BLaER1 treated with 17β-estradiol and CSF1 and Interleukin-3, amounts not matched to agents 10 nM and 100 nM (cell line): ENCODE measurements around the gene WDR54.
"Not testable (repeated sequence)": the region's sequence is repeated elsewhere in the genome, so short reads cannot be mapped to it uniquely, and the experiment has no call there.

ENCODE experiments used
- H3K27ac ChIP-seq, 11 experiments: shearing (Covaris generic); formaldehyde crosslinking; 2 replicates each; pipeline ENCODE4 v1.8.1; 2022
- H3K27me3 ChIP-seq, 11 experiments: shearing (Covaris generic); formaldehyde crosslinking; 2 replicates each; pipeline ENCODE4 v1.8.1; 2022
- H3K36me3 ChIP-seq, 11 experiments: shearing (Covaris generic); formaldehyde crosslinking; 2 replicates each; pipeline ENCODE4 v1.8.1; 2022
- H3K4me1 ChIP-seq, 10 experiments: shearing (Covaris generic); formaldehyde crosslinking; 2 replicates each; pipeline ENCODE4 v1.8.1; 2022
- H3K4me2 ChIP-seq, 11 experiments: shearing (Covaris generic); formaldehyde crosslinking; 2 replicates each; pipeline ENCODE4 v1.8.1; 2022
- H3K4me3 ChIP-seq, 10 experiments: shearing (Covaris generic); formaldehyde crosslinking; 2 replicates each; pipeline ENCODE4 v1.8.1; 2022
- H3K9ac ChIP-seq, 11 experiments: shearing (Covaris generic); formaldehyde crosslinking; 2 replicates each; pipeline ENCODE4 v1.8.1; 2022
- H3K9me3 ChIP-seq, 11 experiments: shearing (Covaris generic); formaldehyde crosslinking; replicated peaks in 1 of 11; 2 replicates each; pipeline ENCODE4 v1.8.1; 2022
- H4K20me1 ChIP-seq, 11 experiments: shearing (Covaris generic); formaldehyde crosslinking; 2 replicates each; pipeline ENCODE4 v1.8.1; 2022
- Cebpa-rat ChIP-seq, 11 experiments: shearing (Covaris generic); IDR thresholded peaks; 2 replicates each; pipeline ENCODE4 v1.8.1; 2022

WDR54 gene

DNA sequence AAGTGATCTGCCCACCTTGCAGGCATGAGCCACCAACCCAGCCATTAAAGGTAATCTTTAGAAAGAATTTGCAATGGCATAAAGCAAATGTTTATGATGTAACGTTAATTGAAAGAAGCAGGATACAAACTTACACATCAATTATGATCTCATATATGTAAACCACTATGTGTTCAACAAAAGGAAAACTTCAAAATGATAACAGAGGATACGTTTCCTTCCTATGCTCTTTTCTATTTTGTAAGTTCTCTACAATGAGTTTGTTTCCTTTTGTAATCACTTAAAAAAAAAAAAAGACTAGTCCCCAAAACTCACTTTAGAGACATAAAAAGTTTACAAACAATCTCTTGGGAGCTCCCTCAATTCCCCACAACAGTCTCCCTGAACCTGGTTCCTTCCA lies 1.5 kb upstream of the WDR54 start:
- peaks cover 2 to 11% (median 6%) of the 10 kb centered on the region in 11 experiments; a peak in 19 of 22 replicates for H3K36me3 ChIP-seq
- no peaks in the 10 kb centered on the region for H3K9me3 ChIP-seq
- no peak overlapping the region for H3K9ac ChIP-seq
- TF ChIP-seq Cebpa-rat (IDR thresholded peaks at IDR 0.05) = no peak
- H3K4me1 ChIP-seq = peaks cover 44 to 57% (median 48%) of the 10 kb centered on the region in 10 experiments
- H3K27ac ChIP-seq = peak overlapping the region in 2 of 11 experiments; percentile 71 to 86; a peak in 2 of 22 replicates
- peaks cover 19 to 45% (median 39%) of the 10 kb centered on the region in 11 experiments for H3K27me3 ChIP-seq
- H3K4me3 ChIP-seq = no peak overlapping the region
- no peaks in the 10 kb centered on the region for H4K20me1 ChIP-seq
- H3K4me2 ChIP-seq = peak overlapping the region; percentile 86 to 96 (median 92); a peak in 17 of 22 replicates

DNA sequence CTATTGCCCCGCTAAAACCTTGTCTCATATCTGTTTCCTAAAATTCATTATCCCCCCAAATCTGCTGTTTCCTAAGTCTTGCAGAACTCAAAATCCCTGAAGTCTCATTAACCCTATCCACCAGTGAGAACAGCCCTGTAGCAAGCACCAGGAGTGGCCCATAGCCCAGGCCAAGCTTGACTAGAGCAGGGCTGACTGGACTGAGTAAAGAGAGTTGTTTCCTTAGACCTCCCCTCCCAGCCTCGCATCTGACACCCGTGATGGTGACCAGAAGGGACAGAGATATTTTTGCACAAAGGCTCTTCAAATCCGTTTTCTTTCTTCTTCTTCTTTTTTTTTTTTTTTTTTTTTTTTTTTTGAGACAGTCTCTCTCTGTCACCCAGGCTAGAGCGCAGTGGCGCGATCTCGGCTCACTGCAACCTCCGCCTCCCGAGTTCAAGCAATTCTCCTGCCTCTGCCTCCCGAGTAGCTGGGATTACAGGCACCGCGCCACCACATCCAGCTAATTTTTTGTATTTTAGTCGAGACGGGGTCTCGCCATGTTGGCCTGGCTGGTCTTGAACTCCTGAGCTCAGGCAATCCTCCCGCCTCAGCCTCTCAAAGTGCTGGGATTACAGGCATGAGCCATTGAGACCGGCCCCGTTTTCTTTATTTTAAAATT lies 957 bp upstream of the WDR54 start:
- Histone ChIP-seq H3K36me3 (peaks cover 8 to 17% (median 12%) of the 10 kb centered on the region in 11 experiments; a peak in 20 of 22 replicates), H3K4me2 (peak overlapping the region; percentile 86 to 96 (median 92)), H3K9ac (peak overlapping the region in 8 of 11 experiments; percentile 68 to 83 (median 77); a peak in 11 of 22 replicates), H3K27ac (peak overlapping the region in 9 of 11 experiments; percentile 52 to 86 (median 69); a peak in 12 of 22 replicates), H3K4me3 (peak overlapping the region; percentile 58 to 88 (median 79); a peak in 18 of 20 replicates), H3K4me1 (peaks cover 38 to 52% (median 43%) of the 10 kb centered on the region in 10 experiments), H3K27me3 (peaks cover 14 to 40% (median 33%) of the 10 kb centered on the region in 11 experiments)
- not testable (repeated sequence) for H4K20me1 ChIP-seq, H3K9me3 ChIP-seq

DNA sequence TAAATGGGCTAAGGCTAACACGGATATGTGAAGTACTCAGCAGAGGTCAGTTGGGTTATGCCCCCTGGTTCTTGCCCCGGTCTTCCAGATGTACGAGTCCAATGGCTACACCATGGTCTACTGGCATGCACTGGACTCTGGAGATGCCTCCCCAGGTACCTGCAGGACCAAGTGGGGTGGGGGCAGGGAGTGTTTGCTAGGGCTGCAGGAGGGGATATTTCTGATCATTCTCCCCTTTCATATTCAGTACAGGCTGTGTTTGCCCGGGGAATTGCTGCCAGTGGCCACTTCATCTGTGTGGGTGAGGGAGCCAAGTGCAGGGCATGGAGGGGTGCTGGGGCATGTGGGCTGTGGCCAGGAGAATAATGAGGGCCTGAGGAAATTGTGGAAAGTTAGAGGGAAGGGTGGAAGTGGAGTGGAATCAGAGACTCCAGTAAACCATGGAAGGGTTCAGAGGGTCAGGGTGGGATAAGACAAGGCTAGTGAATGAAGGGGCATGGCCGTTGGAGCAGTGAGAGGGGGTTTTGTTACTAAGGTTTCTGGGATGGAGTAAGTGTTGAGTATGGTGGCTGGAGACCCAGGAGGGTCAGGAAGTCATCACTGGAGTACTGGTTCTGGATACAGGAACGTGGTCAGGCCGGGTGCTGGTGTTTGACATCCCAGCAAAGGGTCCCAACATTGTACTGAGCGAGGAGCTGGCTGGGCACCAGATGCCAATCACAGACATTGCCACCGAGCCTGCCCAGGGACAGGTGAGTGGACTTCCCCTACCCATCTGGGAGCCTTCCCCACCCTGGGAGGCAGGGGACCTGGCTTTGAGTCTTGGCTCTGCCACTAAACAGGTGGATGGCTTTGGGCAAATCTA lies 1.9 kb downstream of the WDR54 start:
- TF ChIP-seq Cebpa-rat (IDR thresholded peaks at IDR 0.05) = no peak
- H3K4me1 ChIP-seq = peaks cover 30 to 46% (median 34%) of the 10 kb centered on the region in 10 experiments
- H3K4me3 ChIP-seq = no peak overlapping the region
- H3K36me3 ChIP-seq = peaks cover 36 to 46% (median 38%) of the 10 kb centered on the region in 11 experiments
- H3K9me3 ChIP-seq = no peaks in the 10 kb centered on the region
- H3K9ac ChIP-seq = no peak overlapping the region
- peaks cover 0 to 3% (median 0%) of the 10 kb centered on the region in 11 experiments; a peak in 1 of 22 replicates for H4K20me1 ChIP-seq
- H3K4me2 ChIP-seq = peak overlapping the region in 2 of 11 experiments; percentile 91 to 95; a peak in 2 of 22 replicates
- H3K27ac ChIP-seq = no peak overlapping the region
- peaks cover 0 to 16% (median 11%) of the 10 kb centered on the region in 11 experiments; a peak in 14 of 22 replicates for H3K27me3 ChIP-seq

DNA sequence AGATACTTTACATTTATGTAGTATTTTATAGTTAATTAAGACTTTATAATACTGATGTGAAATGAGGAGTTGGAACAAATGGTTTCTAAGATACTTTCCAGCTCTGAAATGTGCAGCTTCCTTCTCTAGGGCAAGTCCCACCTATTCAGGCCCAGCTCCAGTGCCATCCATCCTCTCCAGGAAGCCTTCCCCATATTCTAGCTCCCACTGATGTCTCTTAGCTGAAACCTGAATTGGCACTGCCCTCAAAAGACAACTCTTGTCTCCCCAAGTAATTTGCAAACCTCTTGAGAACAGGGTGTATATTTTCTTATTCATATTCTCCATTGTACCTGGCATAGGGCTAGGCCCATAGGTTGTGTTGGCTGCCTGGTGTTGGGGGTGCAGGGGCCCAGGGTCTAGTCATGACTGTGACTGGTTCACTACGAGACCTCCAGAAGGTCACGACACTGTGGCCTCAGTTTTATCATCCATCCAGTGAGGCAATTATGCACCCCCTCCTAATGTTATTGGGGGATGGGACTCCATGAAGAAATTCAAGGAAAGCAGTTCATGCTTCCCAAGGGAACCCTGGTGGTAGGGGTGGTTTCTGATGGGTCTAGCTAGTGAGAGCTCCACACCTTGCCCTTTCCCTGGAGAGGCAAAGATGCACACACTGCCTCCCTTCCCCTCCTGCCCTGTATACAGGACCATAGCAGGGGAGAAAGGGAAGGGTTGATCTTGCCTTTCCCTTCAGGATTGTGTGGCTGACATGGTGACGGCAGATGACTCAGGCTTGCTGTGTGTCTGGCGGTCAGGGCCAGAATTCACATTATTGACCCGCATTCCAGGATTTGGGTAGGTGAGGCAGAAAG lies 2.8 kb downstream of the WDR54 start:
- Histone ChIP-seq H3K36me3 (peaks cover 45 to 55% (median 47%) of the 10 kb centered on the region in 11 experiments), H3K27ac (no peak overlapping the region), H3K9ac (no peak overlapping the region), H3K4me2 (no peak overlapping the region), H3K4me1 (peaks cover 22 to 37% (median 29%) of the 10 kb centered on the region in 10 experiments), H3K9me3 (no peaks in the 10 kb centered on the region), H4K20me1 (peaks cover 0 to 3% (median 0%) of the 10 kb centered on the region in 11 experiments; a peak in 1 of 22 replicates), H3K27me3 (peaks cover 0 to 14% (median 11%) of the 10 kb centered on the region in 11 experiments; a peak in 14 of 22 replicates), H3K4me3 (no peak overlapping the region)
- no peak for TF ChIP-seq Cebpa-rat (IDR thresholded peaks at IDR 0.05)

DNA sequence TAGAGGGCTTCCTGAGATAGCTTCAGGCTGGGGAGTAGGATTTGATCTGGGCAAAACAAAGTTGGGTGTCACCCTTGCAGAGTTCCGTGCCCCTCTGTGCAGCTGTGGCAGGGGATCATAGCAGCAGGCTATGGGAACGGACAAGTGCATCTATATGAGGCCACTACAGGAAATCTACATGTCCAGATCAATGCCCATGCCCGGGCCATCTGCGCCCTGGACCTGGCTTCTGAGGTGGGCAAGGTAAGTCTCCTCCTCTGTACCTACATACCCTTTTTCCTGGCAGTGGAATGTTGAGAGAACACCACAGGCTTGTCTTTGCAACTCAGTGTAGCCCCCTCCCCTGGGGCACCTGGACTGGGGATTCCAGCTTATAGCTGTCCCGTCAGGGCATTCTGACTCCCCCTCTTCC lies 3.5 kb downstream of the WDR54 start:
- no peak overlapping the region for H3K27ac ChIP-seq

DNA sequence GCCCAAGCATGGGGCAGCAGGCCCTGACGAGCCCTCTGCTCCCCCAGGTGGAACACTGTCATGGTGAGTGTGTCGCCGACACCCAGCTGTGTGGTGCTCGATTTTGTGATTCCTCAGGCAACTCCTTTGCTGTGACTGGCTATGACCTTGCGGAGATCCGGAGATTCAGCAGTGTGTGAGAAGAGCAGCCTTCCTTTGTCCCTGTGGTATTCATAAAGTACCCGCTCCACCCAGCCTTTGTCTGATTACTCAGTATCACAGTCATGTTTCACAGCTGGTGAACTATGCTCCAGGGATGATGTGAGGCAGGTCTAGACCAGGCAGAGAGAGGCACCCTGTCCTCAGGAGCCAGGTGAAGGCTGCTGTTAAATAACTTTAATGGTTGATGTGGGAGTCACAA lies 4.0 kb downstream of the WDR54 start:
- peaks cover 0 to 7% (median 4%) of the 10 kb centered on the region in 11 experiments; a peak in 14 of 22 replicates for H3K27me3 ChIP-seq
- H3K4me2 ChIP-seq = no peak overlapping the region
- no peaks in the 10 kb centered on the region for H3K9me3 ChIP-seq
- H3K36me3 ChIP-seq = peaks cover 51 to 66% (median 59%) of the 10 kb centered on the region in 11 experiments
- no peak overlapping the region for H3K4me3 ChIP-seq
- no peak overlapping the region for H3K27ac ChIP-seq
- TF ChIP-seq Cebpa-rat (IDR thresholded peaks at IDR 0.05) = no peak
- H3K4me1 ChIP-seq = peaks cover 10 to 32% (median 18%) of the 10 kb centered on the region in 10 experiments
- peaks cover 0 to 3% (median 0%) of the 10 kb centered on the region in 11 experiments; a peak in 1 of 22 replicates for H4K20me1 ChIP-seq
- no peak overlapping the region for H3K9ac ChIP-seq

More for the DNA sequence above, 3.5 kb downstream of the WDR54 start:
- no peak for TF ChIP-seq Cebpa-rat (IDR thresholded peaks at IDR 0.05)
- H3K36me3 ChIP-seq = peaks cover 50 to 61% (median 54%) of the 10 kb centered on the region in 11 experiments
- H4K20me1 ChIP-seq = peaks cover 0 to 3% (median 0%) of the 10 kb centered on the region in 11 experiments; a peak in 1 of 22 replicates
- H3K27me3 ChIP-seq = peaks cover 0 to 11% (median 10%) of the 10 kb centered on the region in 11 experiments; a peak in 14 of 22 replicates
- no peak overlapping the region for H3K4me3 ChIP-seq
- H3K4me1 ChIP-seq = peaks cover 15 to 34% (median 23%) of the 10 kb centered on the region in 10 experiments
- H3K9ac ChIP-seq = no peak overlapping the region
- no peak overlapping the region for H3K4me2 ChIP-seq
- H3K9me3 ChIP-seq = no peaks in the 10 kb centered on the region

DNA sequence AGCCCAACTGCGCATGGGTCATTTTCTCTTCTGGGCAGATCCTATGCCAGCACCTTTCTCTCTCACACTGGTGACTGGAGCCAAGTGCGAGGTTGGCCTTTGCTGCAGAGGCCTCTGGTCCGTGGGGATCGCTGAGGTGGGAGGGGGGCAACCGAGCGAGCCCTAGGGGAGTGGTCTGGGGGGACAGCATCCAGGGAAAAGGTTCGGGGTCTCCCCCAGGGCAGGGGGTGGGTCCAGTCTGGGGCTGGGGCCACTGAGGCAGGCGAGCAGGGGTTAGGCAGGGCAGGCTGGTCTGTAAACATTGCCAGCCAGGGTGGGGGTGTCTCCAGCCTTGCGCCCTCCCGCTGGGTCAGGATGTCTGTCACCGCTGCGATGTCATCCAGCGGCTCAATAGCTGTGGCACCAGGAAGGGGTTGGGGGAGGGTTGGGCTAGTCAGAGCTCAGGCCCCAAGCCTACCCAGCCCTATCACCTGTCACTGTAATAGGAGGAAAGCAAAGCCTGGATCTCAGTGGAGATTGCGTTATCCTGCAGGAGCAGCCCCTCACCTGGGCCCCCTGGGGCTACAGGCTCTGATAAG lies 4.7 kb downstream of the WDR54 start:
- Histone ChIP-seq H3K4me3 (no peak overlapping the region), H3K4me1 (peaks cover 4 to 24% (median 11%) of the 10 kb centered on the region in 10 experiments; a peak in 17 of 20 replicates), H3K4me2 (no peak overlapping the region), H3K9ac (0 out of 22 replicates have a peak overlapping the region, but pooled peaks of 1 of the 11 experiments have one; percentile 7), H3K27ac (no peak overlapping the region), H3K27me3 (no peaks in the 10 kb centered on the region), H3K36me3 (peaks cover 58 to 74% (median 65%) of the 10 kb centered on the region in 11 experiments), H4K20me1 (peaks cover 0 to 3% (median 0%) of the 10 kb centered on the region in 11 experiments; a peak in 1 of 22 replicates), H3K9me3 (no peaks in the 10 kb centered on the region)
- TF ChIP-seq Cebpa-rat (IDR thresholded peaks at IDR 0.05) = no peak
